ENCODE data around the gene EGFR.

EGFR gene

GRCh38 chr7:55230014-55230413, 211.2 kb downstream of the EGFR start:
- no peak for DNase-seq (ENCODE audit: low read depth)
- H3K4me3 ChIP-seq (ENCODE audit: low read depth, low read length), result no peak overlapping the region
- no peak for TF ChIP-seq CTCF (IDR thresholded peaks at IDR 0.05; ENCODE audit: control insufficient read depth, extremely low read depth, insufficient read depth)

GRCh38 chr7:55231736-55232280, 213.0 kb downstream of the EGFR start:
- DNase-seq (ENCODE audit: low read depth), result no peak
- H3K4me3 ChIP-seq (ENCODE audit: low read depth, low read length), result no peak overlapping the region

GRCh38 chr7:55233001-55233400, 214.2 kb downstream of the EGFR start:
- H3K4me3 ChIP-seq (ENCODE audit: low read depth, low read length), result no peak overlapping the region
- no peak for TF ChIP-seq CTCF (IDR thresholded peaks at IDR 0.05; ENCODE audit: control insufficient read depth, extremely low read depth, insufficient read depth)
- DNase-seq (ENCODE audit: low read depth), result no peak

More at GRCh38 chr7:55231736-55232280, 213.0 kb downstream of the EGFR start:
- TF ChIP-seq CTCF (IDR thresholded peaks at IDR 0.05; ENCODE audit: control insufficient read depth, extremely low read depth, insufficient read depth), result no peak

- no peak for DNase-seq (ENCODE audit: low read depth)
- no peak for TF ChIP-seq CTCF (IDR thresholded peaks at IDR 0.05; ENCODE audit: control insufficient read depth, extremely low read depth, insufficient read depth)
- H3K4me3 ChIP-seq (ENCODE audit: low read depth, low read length), result no peak overlapping the region
These were observed 215.6 kb downstream of the EGFR start for GRCh38 chr7:55234408-55234807.

GRCh38 chr7:55235115-55235514, 216.3 kb downstream of the EGFR start:
- H3K4me3 ChIP-seq (ENCODE audit: low read depth, low read length), result no peak overlapping the region
- DNase-seq (ENCODE audit: low read depth), result no peak
- no peak for TF ChIP-seq CTCF (IDR thresholded peaks at IDR 0.05; ENCODE audit: control insufficient read depth, extremely low read depth, insufficient read depth)

- TF ChIP-seq CTCF (IDR thresholded peaks at IDR 0.05; ENCODE audit: control insufficient read depth, extremely low read depth, insufficient read depth), result no peak
- DNase-seq (ENCODE audit: low read depth), result no peak
- H3K4me3 ChIP-seq (ENCODE audit: low read depth, low read length), result no peak overlapping the region
These were observed 217.0 kb downstream of the EGFR start for GRCh38 chr7:55235801-55236200.

GRCh38 chr7:55236476-55236875, 217.7 kb downstream of the EGFR start:
- DNase-seq (ENCODE audit: low read depth), result no peak
- H3K4me3 ChIP-seq (ENCODE audit: low read depth, low read length), result no peak overlapping the region
- TF ChIP-seq CTCF (IDR thresholded peaks at IDR 0.05; ENCODE audit: control insufficient read depth, extremely low read depth, insufficient read depth), result no peak

Data from LNCaP clone FGC (cell line).